ENCODE results near the gene TCF25. TPM values are rescaled to one million over a fixed set of nuclear protein-coding genes. Genes with fewer than 3 reads are reported as not detected.
"Not testable (repeated sequence)": the region's sequence is repeated elsewhere in the genome, so short reads cannot be mapped to it uniquely, and the experiment has no call there.

TCF25 gene
- total RNA-seq, 1 donor from 2014 or later = 106 TPM

- intact Hi-C loops (cut with DNase I) = loop anchor here (5.0 kb wide), 3 partner anchors 47 to 203 kb away; partner anchors contain the start of genes TCF25, VPS9D1 and ZNF276
- DNase-seq (ENCODE audit: low spot score) = no peak
Observed at GRCh38 chr16:89924925-89925307, 51.5 kb downstream of the TCF25 start.

GRCh38 chr16:89925596-89926079 lies 52.2 kb downstream of the TCF25 start:
- DNase-seq (ENCODE audit: low spot score) = peak; percentile 74
- intact Hi-C loops (cut with DNase I) = no loop called here

GRCh38 chr16:89931305-89931896 lies 58.0 kb downstream of the TCF25 start:
- intact Hi-C loops (cut with DNase I) = no loop called here
- DNase-seq (ENCODE audit: low spot score) = no peak

- DNase-seq (ENCODE audit: low spot score) = no peak
Observed at GRCh38 chr16:89931964-89932363, 58.6 kb downstream of the TCF25 start.

GRCh38 chr16:89934019-89934418 lies 60.6 kb downstream of the TCF25 start:
- intact Hi-C loops (cut with DNase I); DNase-seq (ENCODE audit: low spot score): not testable (repeated sequence)

More at GRCh38 chr16:89931964-89932363, 58.6 kb downstream of the TCF25 start:
- intact Hi-C loops (cut with DNase I) = no loop called here

GRCh38 chr16:89934611-89935553 lies 61.5 kb downstream of the TCF25 start:
- no peak for DNase-seq (ENCODE audit: low spot score)
- intact Hi-C loops (cut with DNase I) = no loop called here

GRCh38 chr16:89935620-89936019 lies 62.2 kb downstream of the TCF25 start:
- DNase-seq (ENCODE audit: low spot score); intact Hi-C loops (cut with DNase I): not testable (repeated sequence)

- intact Hi-C loops (cut with DNase I) = no loop called here
- DNase-seq (ENCODE audit: low spot score) = no peak
Observed at GRCh38 chr16:89936034-89936433, 62.6 kb downstream of the TCF25 start.

GRCh38 chr16:89936508-89936907 lies 63.1 kb downstream of the TCF25 start:
- DNase-seq (ENCODE audit: low spot score) = no peak
- intact Hi-C loops (cut with DNase I) = no loop called here

GRCh38 chr16:89936981-89937380 lies 63.6 kb downstream of the TCF25 start:
- intact Hi-C loops (cut with DNase I) = no loop called here
- DNase-seq (ENCODE audit: low spot score) = no peak

GRCh38 chr16:89938175-89938885 lies 64.9 kb downstream of the TCF25 start:
- intact Hi-C loops (cut with DNase I) = no loop called here
- DNase-seq (ENCODE audit: low spot score) = no peak

GRCh38 chr16:89944773-89945172 lies 71.4 kb downstream of the TCF25 start:
- no peak for DNase-seq (ENCODE audit: low spot score)
- intact Hi-C loops (cut with DNase I) = no loop called here

- DNase-seq (ENCODE audit: low spot score) = no peak
Observed at GRCh38 chr16:89945654-89946053, 72.3 kb downstream of the TCF25 start.

GRCh38 chr16:89946515-89946914 lies 73.1 kb downstream of the TCF25 start:
- intact Hi-C loops (cut with DNase I) = no loop called here
- no peak for DNase-seq (ENCODE audit: low spot score)

More at GRCh38 chr16:89945654-89946053, 72.3 kb downstream of the TCF25 start:
- intact Hi-C loops (cut with DNase I) = no loop called here

- no peak for DNase-seq (ENCODE audit: low spot score)
- intact Hi-C loops (cut with DNase I) = no loop called here
Observed at GRCh38 chr16:89949121-89949742, 75.8 kb downstream of the TCF25 start.

GRCh38 chr16:89949756-89950155 lies 76.4 kb downstream of the TCF25 start:
- intact Hi-C loops (cut with DNase I) = no loop called here
- no peak for DNase-seq (ENCODE audit: low spot score)

GRCh38 chr16:89951509-89951908 lies 78.1 kb downstream of the TCF25 start:
- intact Hi-C loops (cut with DNase I) = no loop called here
- no peak for DNase-seq (ENCODE audit: low spot score)

- intact Hi-C loops (cut with DNase I) = no loop called here
- no peak for DNase-seq (ENCODE audit: low spot score)
Observed at GRCh38 chr16:89952049-89952448, 78.7 kb downstream of the TCF25 start.

- intact Hi-C loops (cut with DNase I) = no loop called here
- DNase-seq (ENCODE audit: low spot score) = no peak
Observed at GRCh38 chr16:89952551-89952950, 79.2 kb downstream of the TCF25 start.

Data from cardiac septum (tissue), 1 donor.